Panc1 (cell line): Measurements from ENCODE around the gene HDAC7.

ENCODE experiments used
- CTCF ChIP-seq: fragments of 450-650 bp; IDR thresholded peaks from 2 replicates; pipeline ENCODE4 v1.5.1; 2017; ENCODE audit warnings: mild to moderate bottlenecking
- SIN3A ChIP-seq: IDR thresholded peaks from 2 replicates; pipeline ENCODE4 v1.6.1; 2012; ENCODE audit warnings: low read depth, mild to moderate bottlenecking, low read length, moderate library complexity, borderline replicate concordance; ENCODE audit not compliant: insufficient read depth

DNA sequence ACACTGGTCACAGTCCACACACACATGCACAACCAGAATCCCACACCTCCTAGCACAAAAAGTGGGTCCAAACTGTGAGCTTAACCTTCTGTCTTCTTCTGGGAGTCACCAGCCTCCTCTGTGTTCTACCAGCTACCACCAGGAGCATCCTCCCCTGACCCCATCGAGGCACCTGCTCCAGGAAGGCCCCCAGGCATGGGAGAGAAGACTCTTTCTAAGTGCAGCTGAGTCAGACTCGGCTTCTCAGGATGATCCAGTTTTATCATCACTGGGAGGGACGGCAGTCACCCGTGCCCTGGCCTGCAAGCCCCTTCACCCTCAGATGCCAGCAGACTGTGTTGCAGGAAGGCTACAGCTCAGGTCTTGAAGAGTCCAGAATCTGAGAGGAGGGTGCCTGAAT is 86.6 kb downstream of the HDAC7 start:
- no peak for TF ChIP-seq CTCF
- TF ChIP-seq SIN3A, result no peak
